ENCODE data around the gene AGT.
"Not testable (repeated sequence)": the region's sequence is repeated elsewhere in the genome, so short reads cannot be mapped to it uniquely, and the experiment has no call there.

The AGT gene

GRCh38 chr1:230668227-230668626 is 45.7 kb downstream of the AGT start:
- Histone ChIP-seq H3K18ac (ENCODE audit: low read depth in 1 of 2, low read length in 2 of 2) (no peak overlapping the region), H2AK5ac (ENCODE audit: low read length, severe bottlenecking) (no peak overlapping the region), H3K79me1 (replicated peaks; ENCODE audit: low read length, poor library complexity, severe bottlenecking) (peaks cover 3% of the 10 kb centered on the region), H2BK120ac (ENCODE audit: low read depth, low read length) (no peak overlapping the region), H3K4ac (ENCODE audit: low read depth in 1 of 2, low read length in 2 of 2) (no peak overlapping the region), H4K91ac (ENCODE audit: low read length) (no peak overlapping the region), H2BK15ac (ENCODE audit: low read depth, poor library complexity, severe bottlenecking) (no peak overlapping the region), H3K14ac (ENCODE audit: low read length in 2 of 2) (no peak overlapping the region), H3K23ac (ENCODE audit: low read length in 2 of 2) (no peak overlapping the region), H2AFZ (ENCODE audit: low read depth, low read length) (no peak overlapping the region), H3K4me1 (ENCODE audit: control insufficient read depth, insufficient read depth, low read depth, low read length) (peaks cover 1% of the 10 kb centered on the region), H3K4me2 (ENCODE audit: low read length, poor library complexity, severe bottlenecking) (no peak overlapping the region), H3K4me3 (ENCODE audit: insufficient read depth in 1 of 2, low read depth in 1 of 2, low read length in 2 of 2) (no peak overlapping the region), H3K27me3 (ENCODE audit: control insufficient read depth in 1 of 2, insufficient read depth in 1 of 2, low read length in 2 of 2) (no peaks in the 10 kb centered on the region), H3K9ac (ENCODE audit: low read length) (no peak overlapping the region), H4K8ac (ENCODE audit: low read length) (no peak overlapping the region), H3K27ac (ENCODE audit: low read length, poor library complexity, severe bottlenecking) (no peak overlapping the region), H2BK12ac (ENCODE audit: low read length in 2 of 2) (no peak overlapping the region), H3K36me3 (ENCODE audit: control insufficient read depth in 1 of 2, insufficient read depth in 2 of 2, low read depth in 1 of 2, low read length in 2 of 2) (peaks cover 22 to 94% of the 10 kb centered on the region in 2 experiments), H3K9me3 (ENCODE audit: control insufficient read depth, low read length) (no peaks in the 10 kb centered on the region), H2BK5ac (ENCODE audit: low read depth, low read length, poor library complexity, severe bottlenecking) (no peak overlapping the region)
- DNase-seq: no peak
- 97% methylated on average over 6 of the region's 6 CpGs for WGBS

- no peak overlapping the region for H3K4me3 ChIP-seq (ENCODE audit: insufficient read depth in 1 of 2, low read depth in 1 of 2, low read length in 2 of 2)
- no peak overlapping the region for H3K18ac ChIP-seq (ENCODE audit: low read depth in 1 of 2, low read length in 2 of 2)
- H4K8ac ChIP-seq (ENCODE audit: low read length): no peak overlapping the region
- H2BK120ac ChIP-seq (ENCODE audit: low read depth, low read length): no peak overlapping the region
- H3K27ac ChIP-seq (ENCODE audit: low read length, poor library complexity, severe bottlenecking): no peak overlapping the region
- H3K4ac ChIP-seq (ENCODE audit: low read depth in 1 of 2, low read length in 2 of 2): no peak overlapping the region
- H3K27me3 ChIP-seq (ENCODE audit: control insufficient read depth in 1 of 2, insufficient read depth in 1 of 2, low read length in 2 of 2): no peaks in the 10 kb centered on the region
- no peak for DNase-seq
- H3K4me2 ChIP-seq (ENCODE audit: low read length, poor library complexity, severe bottlenecking): no peak overlapping the region
- H3K9ac ChIP-seq (ENCODE audit: low read length): no peak overlapping the region
- no peak overlapping the region for H3K14ac ChIP-seq (ENCODE audit: low read length in 2 of 2)
- no peaks in the 10 kb centered on the region for H3K9me3 ChIP-seq (ENCODE audit: control insufficient read depth, low read length)
- no peak overlapping the region for H2BK5ac ChIP-seq (ENCODE audit: low read depth, low read length, poor library complexity, severe bottlenecking)
- no peak overlapping the region for H2BK12ac ChIP-seq (ENCODE audit: low read length in 2 of 2)
- H2BK15ac ChIP-seq (ENCODE audit: low read depth, poor library complexity, severe bottlenecking): no peak overlapping the region
- 88% methylated on average over 3 of the region's 4 CpGs for WGBS
- no peak overlapping the region for H4K91ac ChIP-seq (ENCODE audit: low read length)
- peaks cover 11 to 59% of the 10 kb centered on the region in 2 experiments for H3K36me3 ChIP-seq (ENCODE audit: control insufficient read depth in 1 of 2, insufficient read depth in 2 of 2, low read depth in 1 of 2, low read length in 2 of 2)
- H3K23ac ChIP-seq (ENCODE audit: low read length in 2 of 2): no peak overlapping the region
- no peak overlapping the region for H2AFZ ChIP-seq (ENCODE audit: low read depth, low read length)
- no peak overlapping the region for H2AK5ac ChIP-seq (ENCODE audit: low read length, severe bottlenecking)
- no peaks in the 10 kb centered on the region for H3K4me1 ChIP-seq (ENCODE audit: control insufficient read depth, insufficient read depth, low read depth, low read length)
- peaks cover 12% of the 10 kb centered on the region for H3K79me1 ChIP-seq (replicated peaks; ENCODE audit: low read length, poor library complexity, severe bottlenecking)
Measured at GRCh38 chr1:230661976-230662375, 51.9 kb downstream of the AGT start.

- DNase-seq: no peak
- H3K36me3 ChIP-seq (ENCODE audit: control insufficient read depth in 1 of 2, insufficient read depth in 2 of 2, low read depth in 1 of 2, low read length in 2 of 2): peaks cover 4 to 30% of the 10 kb centered on the region in 2 experiments
- no peak overlapping the region for H3K4me3 ChIP-seq (ENCODE audit: insufficient read depth in 1 of 2, low read depth in 1 of 2, low read length in 2 of 2)
Measured at GRCh38 chr1:230658691-230659090, 55.2 kb downstream of the AGT start.

DNA sequence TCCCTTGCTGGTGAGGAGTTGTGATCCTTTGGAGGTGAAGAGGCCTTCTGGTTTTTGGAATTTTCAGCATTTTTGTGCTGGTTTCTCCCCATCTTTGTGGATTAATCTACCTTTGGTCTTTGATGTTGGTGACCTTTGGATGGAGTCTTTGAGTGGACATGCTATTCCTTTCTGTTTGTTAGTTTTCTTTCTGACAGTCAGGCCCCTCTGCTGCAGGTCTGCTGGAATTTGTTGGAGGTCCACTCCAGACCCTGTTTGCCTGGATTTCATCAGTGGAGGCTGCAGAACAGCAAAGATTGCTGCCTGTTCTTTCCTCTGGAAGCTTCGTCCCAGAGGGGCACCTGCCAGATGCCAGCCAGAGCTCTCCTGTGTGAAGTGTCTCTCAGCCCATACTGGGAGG is 55.8 kb downstream of the AGT start:
- H2BK15ac ChIP-seq (ENCODE audit: low read depth, poor library complexity, severe bottlenecking); H3K27ac ChIP-seq (ENCODE audit: low read length, poor library complexity, severe bottlenecking); H3K27me3 ChIP-seq (ENCODE audit: control insufficient read depth in 1 of 2, insufficient read depth in 1 of 2, low read length in 2 of 2); H2BK120ac ChIP-seq (ENCODE audit: low read depth, low read length); H4K8ac ChIP-seq (ENCODE audit: low read length); H2BK5ac ChIP-seq (ENCODE audit: low read depth, low read length, poor library complexity, severe bottlenecking); H3K14ac ChIP-seq (ENCODE audit: low read length in 2 of 2); H3K4me1 ChIP-seq (ENCODE audit: control insufficient read depth, insufficient read depth, low read depth, low read length); H3K9ac ChIP-seq (ENCODE audit: low read length); H3K18ac ChIP-seq (ENCODE audit: low read depth in 1 of 2, low read length in 2 of 2); H2AK5ac ChIP-seq (ENCODE audit: low read length, severe bottlenecking); H3K4me3 ChIP-seq (ENCODE audit: insufficient read depth in 1 of 2, low read depth in 1 of 2, low read length in 2 of 2); H2AFZ ChIP-seq (ENCODE audit: low read depth, low read length); DNase-seq; H3K9me3 ChIP-seq (ENCODE audit: control insufficient read depth, low read length); H3K4me2 ChIP-seq (ENCODE audit: low read length, poor library complexity, severe bottlenecking); H3K23ac ChIP-seq (ENCODE audit: low read length in 2 of 2); H4K91ac ChIP-seq (ENCODE audit: low read length); H3K4ac ChIP-seq (ENCODE audit: low read depth in 1 of 2, low read length in 2 of 2); H2BK12ac ChIP-seq (ENCODE audit: low read length in 2 of 2): not testable (repeated sequence)
- peaks cover 4 to 24% of the 10 kb centered on the region in 2 experiments for H3K36me3 ChIP-seq (ENCODE audit: control insufficient read depth in 1 of 2, insufficient read depth in 2 of 2, low read depth in 1 of 2, low read length in 2 of 2)
- 96% methylated on average over 1 of the region's 1 CpG for WGBS
- H3K79me1 ChIP-seq (replicated peaks; ENCODE audit: low read length, poor library complexity, severe bottlenecking): peaks cover 15% of the 10 kb centered on the region

More at GRCh38 chr1:230658691-230659090, 55.2 kb downstream of the AGT start:
- no peak overlapping the region for H2BK5ac ChIP-seq (ENCODE audit: low read depth, low read length, poor library complexity, severe bottlenecking)
- H2BK15ac ChIP-seq (ENCODE audit: low read depth, poor library complexity, severe bottlenecking): no peak overlapping the region
- peak overlapping the region in 1 of 2 experiments; percentile 29 for H3K23ac ChIP-seq (ENCODE audit: low read length in 2 of 2)
- H3K79me1 ChIP-seq (replicated peaks; ENCODE audit: low read length, poor library complexity, severe bottlenecking): peaks cover 11% of the 10 kb centered on the region
- WGBS: no CpG with 5 or more reads among the region's 2 CpGs
- H3K27ac ChIP-seq (ENCODE audit: low read length, poor library complexity, severe bottlenecking): no peak overlapping the region
- H4K91ac ChIP-seq (ENCODE audit: low read length): peak overlapping the region; percentile 50
- no peaks in the 10 kb centered on the region for H3K9me3 ChIP-seq (ENCODE audit: control insufficient read depth, low read length)
- no peaks in the 10 kb centered on the region for H3K4me1 ChIP-seq (ENCODE audit: control insufficient read depth, insufficient read depth, low read depth, low read length)
- H3K27me3 ChIP-seq (ENCODE audit: control insufficient read depth in 1 of 2, insufficient read depth in 1 of 2, low read length in 2 of 2): no peaks in the 10 kb centered on the region
- H3K4ac ChIP-seq (ENCODE audit: low read depth in 1 of 2, low read length in 2 of 2): no peak overlapping the region
- no peak overlapping the region for H2AK5ac ChIP-seq (ENCODE audit: low read length, severe bottlenecking)
- H4K8ac ChIP-seq (ENCODE audit: low read length): no peak overlapping the region
- no peak overlapping the region for H2AFZ ChIP-seq (ENCODE audit: low read depth, low read length)
- no peak overlapping the region for H3K14ac ChIP-seq (ENCODE audit: low read length in 2 of 2)
- H3K4me2 ChIP-seq (ENCODE audit: low read length, poor library complexity, severe bottlenecking): no peak overlapping the region
- no peak overlapping the region for H2BK120ac ChIP-seq (ENCODE audit: low read depth, low read length)
- H3K9ac ChIP-seq (ENCODE audit: low read length): no peak overlapping the region
- H2BK12ac ChIP-seq (ENCODE audit: low read length in 2 of 2): peak overlapping the region in 1 of 2 experiments; percentile 66
- H3K18ac ChIP-seq (ENCODE audit: low read depth in 1 of 2, low read length in 2 of 2): no peak overlapping the region

Data from mesenchymal stem cell (in vitro differentiated cells and primary cell).